ENCODE measurements around the gene HSPA1A. TPM values are rescaled to one million over a fixed set of nuclear protein-coding genes. Genes with fewer than 3 reads are reported as not detected.

HSPA1A gene
- total and polyA plus RNA-seq, 4 donors: 28.8 to 120 (median 77.6) TPM

DNA sequence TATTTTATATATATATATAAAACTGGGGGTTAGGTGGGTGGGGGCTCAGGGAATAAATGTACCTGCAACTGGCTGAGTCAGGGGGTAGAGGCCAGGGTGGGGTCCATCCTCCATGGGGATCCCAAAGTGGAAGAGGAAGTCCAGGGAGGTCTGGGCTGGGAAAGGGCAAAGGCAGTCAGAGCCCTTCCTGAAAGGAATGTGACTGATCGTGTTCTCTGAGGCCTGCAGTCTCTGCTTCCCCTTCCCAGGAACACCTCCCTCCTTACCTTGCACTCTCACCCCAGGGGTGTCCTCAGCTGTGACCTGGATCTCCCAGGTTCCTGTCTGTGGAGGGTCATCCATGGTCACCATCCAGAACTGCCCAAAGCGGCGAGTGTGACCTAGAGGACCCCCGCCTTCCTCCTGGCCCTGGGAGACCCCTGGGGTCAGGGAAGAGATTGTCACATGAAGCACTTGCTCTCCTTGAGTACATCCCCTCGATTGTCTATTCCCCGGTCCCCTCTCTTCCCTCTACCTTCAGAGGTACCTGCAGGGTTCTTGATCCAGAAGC, 48.2 kb upstream of the HSPA1A start:
- Histone ChIP-seq H3K4me1 (ENCODE audit: control insufficient read depth in 4 of 4, insufficient read depth in 4 of 4, low read length in 3 of 4) (no peaks in the 10 kb centered on the region), H3K4me3 (ENCODE audit: low read depth in 1 of 3, low read length in 3 of 3) (no peak overlapping the region), H3K36me3 (ENCODE audit: control insufficient read depth in 4 of 4, insufficient read depth in 3 of 4, low read depth in 1 of 4, low read length in 3 of 4) (no peaks in the 10 kb centered on the region), H3K27me3 (ENCODE audit: control insufficient read depth in 4 of 4, insufficient read depth in 4 of 4, low read length in 3 of 4) (no peaks in the 10 kb centered on the region), H3K9me3 (ENCODE audit: control insufficient read depth in 4 of 4, low read length in 3 of 4) (no peaks in the 10 kb centered on the region), H3K9ac (ENCODE audit: low read depth in 1 of 2, low read length in 2 of 2) (no peak overlapping the region), H3K27ac (ENCODE audit: low read depth in 1 of 2, low read length in 2 of 2) (no peak overlapping the region)
- no peak for DNase-seq (ENCODE audit: low spot score)
- no peak for TF ChIP-seq GABPA (IDR thresholded peaks at IDR 0.05 in 1 of 2, conservative IDR thresholded peaks at IDR 0.05 in 1 of 2)
- 85% methylated on average over 6 of the region's 6 CpGs for WGBS

DNA sequence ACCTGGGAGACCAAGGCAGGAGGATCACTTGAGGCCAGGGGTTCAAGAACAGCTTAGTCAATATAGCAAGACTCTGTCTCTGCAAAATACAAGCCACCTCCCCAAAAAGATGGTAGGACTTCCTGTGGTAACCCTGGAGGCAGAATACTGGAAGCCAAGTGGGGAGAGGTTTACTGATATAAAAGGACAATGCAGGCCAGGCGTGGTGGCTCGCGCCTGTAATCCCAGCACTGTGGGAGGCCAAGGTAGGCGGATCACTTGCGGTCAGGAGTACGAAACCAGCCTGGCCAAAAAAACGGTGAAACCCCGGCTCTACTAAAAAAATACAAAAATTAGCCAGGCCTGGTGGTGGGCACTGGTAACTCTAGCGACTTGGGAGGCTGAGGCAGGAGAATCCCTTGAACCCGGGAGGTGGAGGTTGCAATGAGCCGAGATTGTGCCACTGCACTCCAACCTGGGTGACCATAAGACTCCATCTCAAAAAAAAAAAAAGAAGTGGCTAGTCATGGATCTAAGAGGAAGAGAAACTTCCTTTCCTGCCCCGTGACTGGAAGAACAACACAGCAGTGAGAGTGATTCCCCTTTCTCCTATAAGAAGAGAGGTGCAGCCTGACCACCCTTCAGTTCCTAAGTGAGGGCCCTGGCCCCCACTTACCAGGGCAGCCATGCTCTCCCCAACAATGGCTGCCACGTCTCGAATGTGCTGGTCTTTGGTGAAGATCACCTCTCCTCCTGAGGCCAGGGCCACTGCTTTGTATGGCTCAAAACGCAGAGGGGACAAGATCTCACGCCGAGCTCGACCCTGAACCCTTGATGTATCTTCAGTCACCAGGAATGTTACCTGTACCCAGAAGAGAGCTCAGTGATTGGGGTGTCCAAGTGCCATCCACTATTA, 46.7 kb upstream of the HSPA1A start:
- H3K9ac ChIP-seq (ENCODE audit: low read depth in 1 of 2, low read length in 2 of 2): no peak overlapping the region
- peaks cover 0 to 7% (median 4%) of the 10 kb centered on the region in 4 donors for H3K4me1 ChIP-seq (ENCODE audit: control insufficient read depth in 4 of 4, insufficient read depth in 4 of 4, low read length in 3 of 4)
- DNase-seq (ENCODE audit: low spot score): no peak
- no peaks in the 10 kb centered on the region for H3K9me3 ChIP-seq (ENCODE audit: control insufficient read depth in 4 of 4, low read length in 3 of 4)
- H3K27me3 ChIP-seq (ENCODE audit: control insufficient read depth in 4 of 4, insufficient read depth in 4 of 4, low read length in 3 of 4): no peaks in the 10 kb centered on the region
- WGBS: 88% methylated on average over 18 of the region's 18 CpGs
- no peak overlapping the region for H3K4me3 ChIP-seq (ENCODE audit: low read depth in 1 of 3, low read length in 3 of 3)
- peak overlapping the region in 1 of 2 donors; percentile 17 for H3K27ac ChIP-seq (ENCODE audit: low read depth in 1 of 2, low read length in 2 of 2)
- TF ChIP-seq EGR1 (IDR thresholded peaks at IDR 0.05; ENCODE audit: low read depth in 2 of 2) (no peak), FOXA2 (IDR thresholded peaks at IDR 0.05) (no peak), FOXA1 (IDR thresholded peaks at IDR 0.05) (no peak), TAF1 (conservative IDR thresholded peaks at IDR 0.05) (no peak), SP1 (IDR thresholded peaks at IDR 0.05) (no peak), NR2F2 (IDR thresholded peaks at IDR 0.05) (no peak), HNF4G (IDR thresholded peaks at IDR 0.05) (no peak), YY1 (IDR thresholded peaks at IDR 0.05) (no peak), GABPA (IDR thresholded peaks at IDR 0.05 in 1 of 2, conservative IDR thresholded peaks at IDR 0.05 in 1 of 2) (no peak), RXRA (IDR thresholded peaks at IDR 0.05) (no peak)
- TF ChIP-seq, protein P1, sequence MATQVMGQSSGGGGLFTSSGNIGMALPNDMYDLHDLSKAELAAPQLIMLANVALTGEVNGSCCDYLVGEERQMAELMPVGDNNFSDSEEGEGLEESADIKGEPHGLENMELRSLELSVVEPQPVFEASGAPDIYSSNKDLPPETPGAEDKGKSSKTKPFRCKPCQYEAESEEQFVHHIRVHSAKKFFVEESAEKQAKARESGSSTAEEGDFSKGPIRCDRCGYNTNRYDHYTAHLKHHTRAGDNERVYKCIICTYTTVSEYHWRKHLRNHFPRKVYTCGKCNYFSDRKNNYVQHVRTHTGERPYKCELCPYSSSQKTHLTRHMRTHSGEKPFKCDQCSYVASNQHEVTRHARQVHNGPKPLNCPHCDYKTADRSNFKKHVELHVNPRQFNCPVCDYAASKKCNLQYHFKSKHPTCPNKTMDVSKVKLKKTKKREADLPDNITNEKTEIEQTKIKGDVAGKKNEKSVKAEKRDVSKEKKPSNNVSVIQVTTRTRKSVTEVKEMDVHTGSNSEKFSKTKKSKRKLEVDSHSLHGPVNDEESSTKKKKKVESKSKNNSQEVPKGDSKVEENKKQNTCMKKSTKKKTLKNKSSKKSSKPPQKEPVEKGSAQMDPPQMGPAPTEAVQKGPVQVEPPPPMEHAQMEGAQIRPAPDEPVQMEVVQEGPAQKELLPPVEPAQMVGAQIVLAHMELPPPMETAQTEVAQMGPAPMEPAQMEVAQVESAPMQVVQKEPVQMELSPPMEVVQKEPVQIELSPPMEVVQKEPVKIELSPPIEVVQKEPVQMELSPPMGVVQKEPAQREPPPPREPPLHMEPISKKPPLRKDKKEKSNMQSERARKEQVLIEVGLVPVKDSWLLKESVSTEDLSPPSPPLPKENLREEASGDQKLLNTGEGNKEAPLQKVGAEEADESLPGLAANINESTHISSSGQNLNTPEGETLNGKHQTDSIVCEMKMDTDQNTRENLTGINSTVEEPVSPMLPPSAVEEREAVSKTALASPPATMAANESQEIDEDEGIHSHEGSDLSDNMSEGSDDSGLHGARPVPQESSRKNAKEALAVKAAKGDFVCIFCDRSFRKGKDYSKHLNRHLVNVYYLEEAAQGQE (IDR thresholded peaks at IDR 0.05): no peak
- TF ChIP-seq, protein P2, sequence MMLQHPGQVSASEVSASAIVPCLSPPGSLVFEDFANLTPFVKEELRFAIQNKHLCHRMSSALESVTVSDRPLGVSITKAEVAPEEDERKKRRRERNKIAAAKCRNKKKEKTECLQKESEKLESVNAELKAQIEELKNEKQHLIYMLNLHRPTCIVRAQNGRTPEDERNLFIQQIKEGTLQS (IDR thresholded peaks at IDR 0.05): no peak
- TF ChIP-seq, protein P3, sequence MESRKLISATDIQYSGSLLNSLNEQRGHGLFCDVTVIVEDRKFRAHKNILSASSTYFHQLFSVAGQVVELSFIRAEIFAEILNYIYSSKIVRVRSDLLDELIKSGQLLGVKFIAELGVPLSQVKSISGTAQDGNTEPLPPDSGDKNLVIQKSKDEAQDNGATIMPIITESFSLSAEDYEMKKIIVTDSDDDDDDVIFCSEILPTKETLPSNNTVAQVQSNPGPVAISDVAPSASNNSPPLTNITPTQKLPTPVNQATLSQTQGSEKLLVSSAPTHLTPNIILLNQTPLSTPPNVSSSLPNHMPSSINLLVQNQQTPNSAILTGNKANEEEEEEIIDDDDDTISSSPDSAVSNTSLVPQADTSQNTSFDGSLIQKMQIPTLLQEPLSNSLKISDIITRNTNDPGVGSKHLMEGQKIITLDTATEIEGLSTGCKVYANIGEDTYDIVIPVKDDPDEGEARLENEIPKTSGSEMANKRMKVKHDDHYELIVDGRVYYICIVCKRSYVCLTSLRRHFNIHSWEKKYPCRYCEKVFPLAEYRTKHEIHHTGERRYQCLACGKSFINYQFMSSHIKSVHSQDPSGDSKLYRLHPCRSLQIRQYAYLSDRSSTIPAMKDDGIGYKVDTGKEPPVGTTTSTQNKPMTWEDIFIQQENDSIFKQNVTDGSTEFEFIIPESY (IDR thresholded peaks at IDR 0.05): no peak
- TF ChIP-seq, protein P4, sequence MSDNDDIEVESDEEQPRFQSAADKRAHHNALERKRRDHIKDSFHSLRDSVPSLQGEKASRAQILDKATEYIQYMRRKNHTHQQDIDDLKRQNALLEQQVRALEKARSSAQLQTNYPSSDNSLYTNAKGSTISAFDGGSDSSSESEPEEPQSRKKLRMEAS (IDR thresholded peaks at IDR 0.05): no peak
- H3K36me3 ChIP-seq (ENCODE audit: control insufficient read depth in 4 of 4, insufficient read depth in 3 of 4, low read depth in 1 of 4, low read length in 3 of 4): no peaks in the 10 kb centered on the region
